Right lobe of liver (tissue), 4 donors: ENCODE measurements around the gene FRMD3.

Source experiments
- CTCF ChIP-seq, 4 donors: fragments of 200-600 bp in 3 of 4; fragments of 450-650 bp in 1 of 4; IDR thresholded peaks; one replicate each; pipeline versions ENCODE4 v1.5.1 to v1.8.0; 2016 to 2022; ENCODE audit warnings: antibody characterized with exemption in 4 of 4, mild to moderate bottlenecking in 2 of 4
- POLR2A ChIP-seq: fragments of 450-650 bp; IDR thresholded peaks from one replicate; pipeline ENCODE4 v1.6.1; 2017; ENCODE audit warnings: antibody characterized with exemption, mild to moderate bottlenecking
- donor health status: DM: no; HTN: no; CAD: no.
- donor health status: DM: no; HTN: no; CAD: no.
- donor health status: DM: no; HTN: yes; CAD: no.

- TF ChIP-seq POLR2A: no peak
- TF ChIP-seq CTCF (IDR thresholded peaks at IDR 0.05): no peak
These were observed 113.4 kb downstream of the FRMD3 start for GRCh38 chr9:83424831-83425230.
